Activated CD4-positive, alpha-beta T cell treated with anti-CD3 and anti-CD28 coated beads, Interleukin-2, amount 50 U/mL, for 1 hour (primary cell): ENCODE data around the gene RXRA.

Source experiments
- DNase-seq: peaks from one replicate; pipeline ENCODE4 v3.0.0-alpha.2; 2020

Gene RXRA

DNA sequence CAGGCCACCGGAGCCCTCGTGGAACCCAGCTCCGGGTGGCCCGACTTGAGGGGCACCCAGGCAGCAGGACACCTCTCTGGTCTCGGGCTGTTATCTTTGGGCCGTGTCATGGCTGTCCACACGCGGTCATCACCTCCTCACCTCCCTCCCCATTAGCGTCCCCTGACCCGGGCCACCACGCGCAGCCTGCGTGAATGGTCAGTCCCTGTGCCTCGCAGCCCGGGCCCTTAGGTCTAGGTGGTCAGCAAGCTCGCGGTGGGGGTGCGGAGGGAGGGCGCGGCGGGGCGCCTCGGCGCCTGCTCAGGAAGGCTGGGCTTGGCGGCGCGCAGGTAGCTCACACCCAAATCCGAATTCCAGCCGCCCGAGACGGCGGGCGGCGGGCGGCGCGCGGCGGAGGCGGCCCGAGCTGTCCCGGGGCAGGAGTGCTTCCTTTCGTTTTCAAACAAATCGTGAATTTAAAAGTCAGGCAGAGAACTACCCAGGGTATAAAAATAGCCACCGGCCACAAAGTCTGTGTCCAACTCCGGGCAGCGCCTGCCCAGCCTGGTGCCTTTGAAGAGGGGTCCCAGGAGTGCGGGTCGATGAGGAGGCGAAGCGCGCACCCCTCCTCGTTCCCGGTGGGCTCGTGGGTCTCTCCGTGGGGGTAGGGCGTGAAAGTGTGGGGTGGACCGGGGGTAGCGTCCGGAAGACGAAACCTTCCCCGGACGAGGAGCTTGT lies 1.0 kb upstream of the RXRA start:
- peak; percentile 24 for DNase-seq

DNA sequence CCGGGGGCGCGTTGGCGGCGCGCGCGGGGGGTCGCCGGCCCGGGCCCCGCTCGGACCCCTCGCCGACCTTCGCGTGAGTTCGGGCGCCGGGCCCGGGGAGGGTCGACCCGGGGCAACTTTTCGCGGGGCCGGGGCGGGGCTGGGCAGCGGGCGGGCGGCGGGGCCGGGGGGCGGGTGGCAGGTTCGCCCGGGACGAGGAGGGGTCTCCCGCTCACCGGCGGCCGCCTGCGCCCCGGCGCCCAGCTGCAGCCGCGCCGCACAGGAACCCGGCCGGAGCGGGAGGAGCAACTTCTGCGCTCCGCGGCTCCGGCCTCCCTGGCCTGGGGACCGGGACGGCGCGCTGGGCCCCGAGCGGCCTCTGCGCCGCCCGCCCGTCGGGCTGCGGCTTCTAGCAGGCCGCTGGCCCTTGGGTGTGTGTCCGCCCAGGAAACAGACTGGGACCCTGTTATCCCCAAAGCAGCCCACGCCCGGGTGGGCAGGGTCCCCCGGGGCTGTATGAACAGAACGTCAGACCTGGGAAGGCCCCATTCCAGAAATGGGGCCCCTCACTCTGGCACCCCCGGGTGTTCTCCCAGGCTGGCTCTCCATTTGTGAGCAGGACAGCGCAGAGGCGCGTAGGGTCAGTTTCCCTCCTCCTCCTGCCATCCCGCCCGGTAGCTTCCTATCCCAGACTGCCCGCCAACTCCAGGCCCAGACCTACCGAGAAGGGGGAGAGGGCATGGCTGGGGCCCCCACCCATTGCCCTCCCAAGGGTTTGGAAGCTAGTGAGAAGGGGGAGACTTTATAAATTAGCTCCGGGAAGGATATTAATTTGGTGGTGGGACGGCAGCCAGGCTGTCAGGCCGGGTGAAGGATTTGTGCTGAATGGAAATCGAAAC lies 708 bp downstream of the RXRA start:
- DNase-seq = no peak

DNA sequence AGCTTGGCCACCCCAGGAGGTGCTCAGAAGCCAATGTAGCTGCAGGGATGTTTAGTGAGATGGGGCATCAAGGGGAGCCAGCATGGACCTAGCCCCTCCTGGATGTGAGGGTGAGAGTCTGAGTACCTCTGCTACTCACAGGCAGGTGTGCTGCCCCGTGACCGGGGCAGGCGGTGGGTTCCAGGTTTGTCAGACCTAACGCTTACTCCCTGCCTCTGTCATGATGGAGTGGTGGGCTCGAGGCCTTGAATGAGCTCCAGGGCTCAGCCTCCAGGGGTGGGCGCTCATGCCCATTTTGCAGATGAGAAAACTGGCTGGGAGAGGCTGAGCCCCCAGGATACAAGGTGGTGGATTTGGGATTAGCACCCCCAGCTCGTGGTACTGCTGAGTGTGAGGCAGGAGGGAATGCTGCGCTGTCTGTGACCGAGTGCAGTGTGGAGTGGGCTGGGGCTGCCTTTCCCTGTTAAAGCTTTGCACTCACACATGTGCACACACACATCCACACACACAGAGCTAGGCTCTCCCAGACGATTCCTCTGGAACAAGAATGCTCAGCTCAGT lies 1.5 kb downstream of the RXRA start:
- no peak for DNase-seq

DNA sequence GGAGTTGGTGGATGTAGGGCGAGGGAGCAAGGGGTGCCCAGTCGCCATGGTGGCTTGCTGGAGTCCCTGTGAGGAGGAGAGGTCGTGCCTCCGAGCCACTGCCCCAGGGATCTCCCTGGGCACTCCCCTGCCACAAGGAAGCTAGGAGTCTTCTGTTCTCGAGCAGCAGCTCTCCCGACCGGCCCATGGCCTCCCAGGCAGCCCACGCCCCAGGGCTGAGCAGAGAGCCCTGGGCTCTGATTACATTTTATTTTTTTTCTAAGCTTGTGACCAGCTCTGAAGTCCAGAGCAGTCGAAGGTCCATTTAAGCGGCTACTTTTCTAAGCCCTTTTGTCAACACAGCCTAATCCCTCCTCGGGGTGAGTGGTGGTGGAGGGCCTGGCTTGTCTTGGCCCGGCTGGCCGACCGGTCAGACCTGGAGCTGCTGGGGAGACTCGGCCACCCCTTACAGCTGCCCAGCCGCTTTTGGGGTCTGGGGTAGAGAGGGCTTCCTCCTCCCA lies 2.1 kb downstream of the RXRA start:
- DNase-seq = no peak

DNA sequence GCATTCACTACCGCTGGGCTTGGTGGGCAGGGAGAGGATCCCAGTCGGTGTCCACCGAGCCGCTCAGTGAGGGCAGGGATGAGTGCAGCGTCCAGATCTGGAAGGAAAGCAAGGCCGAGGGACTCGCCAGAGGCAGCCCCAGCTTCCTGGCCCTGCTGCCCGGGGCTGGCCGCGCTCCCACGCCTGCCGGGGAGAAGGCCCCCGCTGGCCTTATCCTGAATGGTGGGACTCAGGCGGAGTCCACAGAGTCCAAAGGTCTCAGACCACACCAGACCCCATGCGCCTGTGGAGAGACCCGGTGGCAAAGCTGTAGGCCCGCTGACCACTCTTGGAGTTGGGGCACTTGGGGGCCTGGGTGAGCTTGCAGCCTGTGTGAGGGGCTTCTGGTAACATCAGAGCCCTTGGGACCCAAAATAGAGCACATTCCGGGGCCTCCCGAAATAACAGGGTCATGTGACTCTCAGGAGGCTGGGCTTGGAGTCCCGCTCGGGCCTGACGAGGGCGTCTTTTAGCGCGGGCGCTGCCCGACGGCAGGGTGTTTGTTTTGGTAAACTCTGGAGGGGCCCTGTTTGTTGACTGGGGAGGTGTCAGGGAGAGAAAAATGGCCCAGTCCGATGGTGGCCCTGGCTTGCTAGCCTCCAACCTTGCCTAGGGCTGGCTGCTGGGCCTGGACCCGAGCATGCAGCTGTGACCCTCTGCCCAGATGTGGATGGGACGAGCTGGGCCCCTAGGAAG lies 2.8 kb downstream of the RXRA start:
- no peak for DNase-seq

DNA sequence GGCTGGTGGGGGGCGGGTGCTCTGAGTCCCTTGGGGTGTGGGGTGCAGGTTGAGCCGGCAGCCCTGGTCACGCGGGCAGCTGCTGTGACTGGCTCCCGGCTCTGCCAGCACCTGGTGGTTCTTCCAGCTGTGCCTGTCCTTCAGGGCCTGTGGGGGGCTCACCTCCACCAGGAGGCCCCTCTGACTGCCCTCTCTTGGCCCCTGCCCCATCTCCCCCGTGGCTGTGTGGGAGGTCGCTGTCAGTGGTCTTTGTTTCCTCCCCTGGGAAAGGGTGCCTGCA lies 3.3 kb downstream of the RXRA start:
- DNase-seq = no peak

DNA sequence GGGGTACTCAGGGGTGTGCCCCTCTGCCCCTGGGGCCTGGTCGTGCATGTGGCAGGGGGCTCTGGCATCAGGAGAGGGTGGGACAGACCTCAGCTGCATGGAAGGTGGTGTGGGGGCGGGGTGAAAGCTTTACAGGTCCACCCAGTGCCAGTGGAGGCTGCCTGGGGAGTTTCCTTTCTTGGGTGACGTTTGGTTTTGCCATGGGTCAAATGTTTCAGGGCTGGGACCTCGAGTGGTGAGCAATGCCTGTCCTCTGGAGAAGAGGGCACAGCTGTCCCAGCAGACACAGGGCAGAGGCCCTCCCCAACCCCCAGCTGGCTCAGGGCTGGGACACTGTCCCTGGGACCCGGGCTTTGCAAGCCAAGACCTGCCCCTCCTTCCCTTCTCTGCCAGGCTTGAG lies 3.6 kb downstream of the RXRA start:
- no peak for DNase-seq

DNA sequence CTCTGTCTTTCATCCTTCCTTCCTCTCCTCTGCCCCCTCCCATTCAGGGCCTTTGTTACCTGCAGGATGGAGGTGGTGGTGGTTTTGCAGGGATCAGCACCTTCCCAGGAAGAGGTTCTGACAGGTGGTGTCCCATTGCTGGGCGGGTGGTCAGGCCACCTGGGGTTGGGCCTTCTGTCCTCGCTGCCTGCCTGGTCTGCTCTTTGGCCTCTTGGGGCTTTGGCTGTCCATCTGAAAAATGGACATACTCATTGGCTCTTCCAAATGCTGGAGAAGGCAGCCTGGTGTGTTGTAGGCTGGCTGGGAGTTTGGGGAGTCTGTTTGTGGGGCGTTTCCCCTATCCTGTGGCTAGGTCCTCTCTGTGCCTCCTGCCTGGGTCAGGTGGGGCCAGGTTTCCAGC lies 4.3 kb downstream of the RXRA start:
- no peak for DNase-seq

DNA sequence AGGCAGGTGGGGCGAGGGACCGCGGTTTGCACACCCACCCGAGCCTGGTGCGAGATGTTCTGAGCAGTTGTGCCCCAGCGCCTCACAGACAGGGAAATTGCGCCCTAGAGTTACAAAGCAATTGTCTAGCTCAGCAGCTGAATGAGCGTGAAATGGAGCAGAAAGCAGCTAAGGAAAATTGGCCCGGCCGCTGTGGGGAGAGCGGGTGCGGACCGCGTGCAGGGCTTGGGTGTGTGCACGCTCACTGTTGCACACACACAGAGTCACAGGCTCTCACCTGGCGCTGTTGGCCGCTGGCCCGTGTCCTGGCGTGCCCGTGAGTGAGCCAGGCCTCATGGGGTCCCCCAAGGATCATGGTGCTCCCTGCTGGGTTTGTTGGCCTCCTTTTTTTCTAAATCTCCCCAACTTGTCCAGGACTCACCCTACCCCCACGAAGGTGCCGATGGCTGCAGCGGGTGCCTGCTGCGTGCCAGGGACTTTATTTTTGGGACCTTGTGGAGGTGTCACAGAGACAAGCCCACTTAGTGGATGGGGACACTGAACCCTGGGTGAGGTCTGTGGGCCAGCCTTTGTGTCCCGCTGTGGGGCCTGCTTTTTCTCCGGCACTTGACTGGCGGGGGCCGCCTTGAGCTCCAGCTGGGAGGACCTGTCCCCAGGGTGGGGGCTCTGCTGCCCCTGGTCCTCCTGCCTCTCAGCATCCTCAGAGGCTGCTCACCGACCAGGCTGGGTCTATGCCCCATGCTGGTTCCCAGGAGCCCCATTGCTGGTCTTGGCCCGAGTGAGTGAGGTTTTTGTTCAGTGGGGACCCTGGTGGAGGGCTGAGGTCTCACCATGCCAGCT lies 5.2 kb downstream of the RXRA start:
- DNase-seq = no peak

DNA sequence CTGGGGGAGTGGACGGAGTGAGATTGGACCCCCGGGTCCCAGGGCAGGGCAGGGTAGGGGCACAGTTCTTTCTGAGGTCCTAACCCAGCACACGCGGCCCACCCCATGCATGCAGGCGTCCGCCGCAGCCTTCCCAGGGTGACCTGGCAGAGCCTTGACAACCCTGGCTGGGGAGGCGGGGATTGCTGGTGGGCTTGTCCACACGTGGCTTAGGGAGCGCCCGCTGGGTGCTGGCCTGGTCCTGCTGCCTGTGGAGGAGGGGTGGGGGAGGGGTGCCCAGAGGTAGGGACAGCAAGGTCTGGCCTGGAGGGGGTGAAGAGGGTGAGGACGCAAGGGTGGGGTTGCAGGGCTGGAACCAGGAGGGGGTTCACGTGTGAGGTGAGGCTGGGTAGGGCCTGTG lies 6.0 kb downstream of the RXRA start:
- no peak for DNase-seq

DNA sequence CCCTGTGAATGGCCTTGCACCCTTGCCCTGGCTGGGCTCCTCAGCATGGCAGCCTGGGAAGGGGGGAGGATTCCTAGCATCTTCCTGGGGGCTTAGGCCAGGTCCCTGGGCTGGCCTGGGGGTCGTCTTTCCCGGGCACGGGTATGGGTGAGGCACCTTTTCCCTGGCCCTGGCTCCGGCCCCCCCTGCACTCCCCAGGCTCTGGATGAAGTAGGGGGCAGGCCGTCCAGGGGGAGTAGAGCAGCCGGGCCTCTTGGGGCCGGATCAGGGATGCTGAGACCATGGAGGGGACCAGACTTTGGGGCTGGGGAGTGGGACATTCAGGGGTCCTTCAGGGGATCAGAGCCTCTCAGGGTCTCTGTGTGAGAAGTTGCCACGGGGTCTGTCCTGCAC lies 6.6 kb downstream of the RXRA start:
- DNase-seq = no peak

DNA sequence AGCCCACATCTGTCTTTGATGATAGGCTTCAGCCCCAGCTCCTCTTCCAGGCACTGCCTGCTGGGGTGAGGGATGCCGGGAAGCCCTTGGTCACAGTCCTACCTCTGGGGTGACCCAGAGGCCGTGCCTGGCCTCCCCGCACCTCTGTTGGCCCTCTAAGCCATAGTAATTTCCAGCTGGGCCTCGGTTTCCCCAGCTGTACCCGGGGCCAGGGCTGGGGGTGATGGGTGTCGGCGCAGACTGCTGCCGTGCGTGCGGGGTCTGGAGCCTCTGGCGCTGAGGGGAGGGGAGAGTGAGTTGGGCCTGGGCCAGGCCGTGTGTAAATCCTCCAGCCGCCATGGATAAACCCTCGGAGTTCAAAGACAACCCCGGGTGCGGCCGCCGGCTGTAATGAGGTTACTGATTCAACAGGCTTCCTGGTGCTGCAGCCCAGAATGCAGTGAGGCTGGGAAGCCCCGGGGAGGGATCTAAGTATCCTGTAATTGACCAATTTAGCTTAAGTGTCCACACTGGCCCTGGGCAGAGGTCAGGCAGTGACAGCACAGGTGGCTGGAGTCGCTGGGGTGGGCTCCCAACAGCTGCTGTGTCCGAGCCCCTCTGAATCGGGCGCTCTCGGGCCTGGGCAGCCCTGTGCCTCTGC lies 7.1 kb downstream of the RXRA start:
- DNase-seq = no peak

DNA sequence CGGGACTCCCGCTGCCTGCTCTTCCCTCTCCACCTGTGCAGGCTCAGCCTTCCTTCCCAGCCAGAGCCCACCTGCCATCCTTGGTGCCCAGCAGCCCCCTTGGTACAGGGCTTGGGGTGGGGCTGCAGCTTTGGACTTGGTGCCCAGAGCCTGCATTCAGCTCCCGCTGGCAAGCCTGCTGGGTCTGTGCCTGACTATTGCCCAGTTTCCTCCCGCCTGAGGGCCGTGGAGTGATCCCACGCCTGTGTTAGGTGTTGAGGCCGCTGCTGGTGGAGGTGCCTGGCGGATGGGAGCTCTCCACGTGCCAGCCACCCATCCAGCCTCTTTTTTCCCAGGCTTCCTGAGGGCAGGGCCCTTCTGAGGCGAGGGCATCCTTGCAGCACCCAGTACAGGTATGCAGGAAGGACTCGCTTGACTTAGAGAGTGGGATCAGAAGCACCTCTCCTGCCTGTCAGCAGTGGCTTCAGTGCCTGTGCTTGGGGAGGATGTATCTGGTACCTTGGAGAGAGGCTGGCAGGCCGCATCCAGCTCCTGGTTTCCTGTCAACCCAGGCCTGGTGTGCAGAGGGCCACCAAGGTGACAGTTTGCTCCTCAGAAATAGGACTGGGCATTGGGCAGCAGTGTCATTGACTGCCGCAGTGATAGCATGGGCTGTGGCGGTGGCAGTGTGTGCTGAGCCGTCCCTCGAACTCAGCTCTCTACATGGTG lies 7.8 kb downstream of the RXRA start:
- DNase-seq = no peak

DNA sequence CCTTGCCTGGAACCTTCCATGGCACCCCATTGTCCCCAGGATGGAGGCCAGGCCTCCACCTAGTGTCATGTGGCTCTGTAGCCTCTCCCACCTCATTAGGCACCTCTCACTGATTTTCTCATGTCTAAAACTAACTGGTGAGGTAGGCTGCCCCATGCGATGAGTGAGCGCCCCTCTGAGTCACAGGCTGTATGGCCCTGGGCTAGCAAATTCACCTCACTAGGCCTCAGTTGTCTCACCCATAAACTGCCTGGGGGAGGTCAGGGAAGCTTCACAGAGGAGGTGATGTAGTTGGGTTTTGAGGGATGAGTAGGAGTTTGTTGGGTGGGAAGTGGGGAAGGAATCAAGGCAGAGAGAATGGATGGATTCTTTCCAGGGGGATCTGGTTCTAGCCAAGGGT lies 8.8 kb downstream of the RXRA start:
- no peak for DNase-seq

DNA sequence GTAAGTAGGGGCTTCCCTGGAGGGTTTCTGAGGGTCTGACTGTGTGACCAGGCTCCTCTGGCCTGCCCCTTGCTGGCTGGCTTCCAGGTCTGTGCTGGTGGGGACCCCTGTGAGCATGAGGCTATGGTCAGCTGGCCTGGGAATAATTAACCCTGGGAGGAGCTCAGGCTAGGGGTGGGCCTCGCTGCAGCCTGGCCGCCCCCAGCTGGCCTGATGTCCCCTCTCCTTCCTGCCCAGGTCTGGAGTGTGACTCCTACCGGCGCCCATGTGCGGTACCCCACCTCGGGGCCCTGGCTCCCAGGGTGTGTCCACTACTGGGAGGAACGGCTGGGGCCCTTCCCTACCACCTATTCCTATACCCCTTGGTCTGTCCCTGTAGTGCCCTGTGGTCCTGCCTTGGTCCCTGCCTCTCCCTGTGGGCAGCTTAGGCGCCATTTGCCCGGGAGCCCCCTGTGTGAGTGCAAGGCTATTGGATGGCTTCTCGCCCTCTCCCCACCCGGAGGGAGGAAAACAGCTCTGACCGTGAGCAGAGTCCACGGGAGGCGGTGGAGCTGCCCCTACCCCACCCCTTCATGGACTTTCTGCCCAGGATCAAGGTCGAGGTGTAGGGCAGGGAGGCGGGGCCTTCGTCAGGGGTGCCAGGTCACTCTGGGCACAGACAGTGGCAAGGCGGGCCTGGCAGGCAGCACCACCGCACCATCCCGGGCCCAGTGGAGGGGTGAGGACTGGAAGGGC lies 9.4 kb downstream of the RXRA start:
- no peak for DNase-seq

DNA sequence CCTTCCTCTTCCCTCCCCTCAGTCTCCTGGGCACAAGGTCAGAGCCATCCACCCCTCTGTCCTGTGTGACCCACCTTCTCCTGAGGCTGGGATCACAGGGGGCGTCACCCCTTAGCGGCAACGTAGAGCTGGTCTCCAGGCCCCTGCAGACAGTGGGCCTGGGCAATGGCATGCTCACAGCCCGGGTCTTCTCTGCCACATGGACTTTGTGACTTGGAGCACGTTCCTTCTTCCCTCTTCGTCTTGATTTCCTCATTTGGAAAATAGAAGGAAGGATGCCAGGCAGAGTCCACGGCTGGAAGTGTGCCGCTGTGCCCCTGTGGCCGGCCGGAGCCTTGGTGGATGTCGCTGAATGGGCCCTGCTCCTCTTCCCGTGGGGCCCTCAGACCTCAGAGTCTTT lies 10.0 kb downstream of the RXRA start:
- no peak for DNase-seq

DNA sequence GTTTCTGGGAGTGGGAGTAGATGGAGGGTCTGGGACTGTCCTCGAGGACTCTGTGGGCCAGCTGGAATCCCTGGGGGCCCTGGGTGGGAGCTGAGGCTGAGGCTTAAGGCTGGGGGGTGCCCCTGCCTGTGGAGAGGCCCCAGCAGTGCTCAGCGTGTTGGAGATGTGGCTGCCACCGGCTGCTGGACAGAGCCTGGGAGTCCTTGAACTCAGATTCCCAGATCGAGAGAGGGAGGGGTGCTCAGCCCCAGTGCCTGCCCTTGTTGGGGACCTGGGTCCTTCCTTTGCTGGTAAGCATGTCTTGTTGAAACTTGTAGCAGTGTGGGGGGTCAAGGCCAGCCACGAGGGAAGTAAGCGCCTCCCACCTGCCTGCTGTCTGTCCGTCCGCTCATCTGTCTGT lies 10.7 kb downstream of the RXRA start:
- no peak for DNase-seq

DNA sequence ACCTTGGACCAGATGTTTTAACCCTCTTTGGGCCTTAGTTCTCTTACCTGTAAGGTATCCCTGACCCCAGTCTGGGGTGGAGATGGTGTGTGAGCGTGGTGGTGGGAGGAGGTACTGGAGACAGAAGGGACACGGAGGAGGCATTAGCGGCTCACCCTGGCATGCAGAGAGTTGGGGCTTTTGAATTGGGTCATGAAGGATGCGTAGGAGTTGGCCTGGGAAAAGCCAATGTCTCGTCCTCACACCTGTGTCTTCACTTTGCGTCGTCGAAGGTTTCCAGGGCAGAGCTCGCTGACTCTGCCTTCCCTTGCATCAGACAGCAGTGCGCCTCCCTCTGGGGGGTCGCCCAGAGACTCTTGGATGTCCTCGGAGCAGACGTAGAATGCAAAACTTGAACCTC lies 11.2 kb downstream of the RXRA start:
- no peak for DNase-seq

DNA sequence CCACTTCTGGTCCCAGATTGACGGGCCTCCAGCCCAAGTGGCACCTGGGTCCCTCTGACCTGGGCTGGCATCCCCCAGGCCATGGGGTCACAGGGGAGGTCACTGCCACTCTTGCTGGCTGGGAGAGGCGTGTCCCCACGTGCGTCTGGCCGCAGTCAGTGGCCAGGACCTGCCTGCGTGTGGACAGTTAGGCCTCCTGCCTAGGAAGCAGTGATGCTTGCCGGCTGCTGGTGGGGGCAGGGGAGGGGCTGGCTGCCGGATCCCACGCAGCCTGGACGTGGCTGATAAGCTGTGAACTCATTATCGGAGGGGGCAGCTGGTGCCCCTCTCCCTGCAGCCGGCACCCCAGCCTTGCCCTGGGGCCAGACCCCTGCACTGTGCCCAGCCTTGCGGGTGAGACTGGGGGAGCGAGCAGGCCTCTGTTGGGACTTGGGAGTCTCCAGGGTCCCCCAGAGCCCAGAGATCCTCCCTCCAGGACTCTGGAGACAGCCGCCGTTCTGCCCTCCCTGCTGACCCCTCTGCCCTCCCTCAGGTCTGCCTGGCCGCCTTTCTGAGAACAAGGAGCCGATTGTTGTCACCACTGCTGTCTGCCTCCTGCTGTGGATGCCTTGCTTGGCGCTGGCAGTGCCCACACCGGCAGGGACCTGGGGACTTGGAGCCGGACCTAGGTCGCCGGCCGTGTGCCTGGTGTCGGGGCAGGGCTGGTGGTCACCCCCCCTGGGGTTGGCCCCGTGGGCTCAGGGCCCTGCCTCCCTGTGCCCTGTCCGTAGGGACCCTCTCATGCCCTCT lies 12.3 kb downstream of the RXRA start:
- no peak for DNase-seq
